Measurements from ENCODE around the gene MYLK.
A peak's percentile ranks its signal among the peaks of the same experiment; 100 is the strongest.
"Not testable (repeated sequence)": the region's sequence is repeated elsewhere in the genome, so short reads cannot be mapped to it uniquely, and the experiment has no call there.

The MYLK gene

DNA sequence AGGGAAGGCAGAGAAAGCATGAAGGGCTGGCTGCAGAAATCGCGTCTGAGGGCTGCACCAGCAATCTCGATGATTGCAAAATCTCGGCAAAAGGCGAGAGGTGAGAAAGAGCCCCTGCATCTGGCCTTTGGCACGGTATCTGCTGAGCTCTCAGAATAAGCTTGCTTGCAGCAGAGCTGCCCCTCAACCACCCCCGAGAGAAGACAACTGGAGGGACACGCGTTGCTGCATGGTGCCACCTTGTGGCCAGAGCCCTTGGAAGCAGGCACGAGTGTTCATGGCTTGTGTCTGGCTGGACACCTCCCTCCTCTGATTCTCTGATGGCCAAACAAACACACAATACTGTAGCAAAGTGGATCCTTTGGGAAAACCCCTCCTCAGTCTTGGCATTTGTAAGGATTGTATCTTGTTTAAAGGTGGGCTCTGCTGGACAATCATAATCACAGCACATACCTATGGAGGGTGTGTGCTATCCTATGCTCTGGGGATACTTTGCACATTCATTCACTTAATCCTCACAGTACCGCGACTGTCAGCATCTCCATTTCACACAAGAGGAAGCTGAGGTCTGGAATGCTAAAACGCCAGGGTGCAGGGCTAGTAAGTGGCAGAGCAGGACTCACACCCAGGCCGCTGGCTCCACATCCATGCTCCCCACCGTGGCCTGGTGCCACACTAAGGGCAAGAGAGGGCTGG, 164.9 kb downstream of the MYLK start:
- peak; percentile 90 for DNase-seq (ENCODE audit: low read depth)
- H3K4me1 ChIP-seq (ENCODE audit: control insufficient read depth, insufficient read depth, low read length) = peaks cover 46% of the 10 kb centered on the region
- not testable (repeated sequence) for H3K9me3 ChIP-seq (ENCODE audit: control insufficient read depth, low read length); H3K27me3 ChIP-seq (replicated peaks; ENCODE audit: control insufficient read depth, insufficient read depth, low read length); H3K36me3 ChIP-seq (ENCODE audit: control insufficient read depth, insufficient read depth, low read length, severe bottlenecking); H3K4me3 ChIP-seq (ENCODE audit: low read length)
- H3K9ac ChIP-seq (ENCODE audit: low read length) = peak overlapping the region; percentile 85

DNA sequence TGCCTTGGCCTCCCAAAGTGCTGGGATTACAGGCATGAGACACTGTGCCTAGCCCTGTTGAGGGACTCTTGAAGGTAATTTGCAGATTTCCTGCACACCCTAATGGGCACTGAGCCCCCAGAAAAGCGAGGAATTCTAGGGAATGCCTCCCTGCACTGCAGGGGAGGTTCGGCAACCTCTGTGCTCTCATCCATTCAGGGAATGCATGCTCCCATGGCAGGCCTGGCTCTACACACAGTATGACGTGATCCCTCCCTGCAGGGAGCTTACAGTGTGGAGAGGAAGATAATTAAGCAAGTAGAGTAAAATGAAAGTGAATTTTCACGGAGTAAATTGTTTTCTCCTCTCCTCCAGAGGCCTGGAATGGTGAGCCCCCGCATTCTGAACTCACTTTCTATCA, 166.0 kb downstream of the MYLK start:
- Histone ChIP-seq H3K4me3 (ENCODE audit: low read length) (no peak overlapping the region), H3K36me3 (ENCODE audit: control insufficient read depth, insufficient read depth, low read length, severe bottlenecking) (peaks cover 15% of the 10 kb centered on the region), H3K9ac (ENCODE audit: low read length) (peak overlapping the region; percentile 70), H3K27me3 (replicated peaks; ENCODE audit: control insufficient read depth, insufficient read depth, low read length) (no peaks in the 10 kb centered on the region), H3K4me1 (ENCODE audit: control insufficient read depth, insufficient read depth, low read length) (peaks cover 48% of the 10 kb centered on the region), H3K9me3 (ENCODE audit: control insufficient read depth, low read length) (no peaks in the 10 kb centered on the region)
- DNase-seq (ENCODE audit: low read depth) = no peak

DNA sequence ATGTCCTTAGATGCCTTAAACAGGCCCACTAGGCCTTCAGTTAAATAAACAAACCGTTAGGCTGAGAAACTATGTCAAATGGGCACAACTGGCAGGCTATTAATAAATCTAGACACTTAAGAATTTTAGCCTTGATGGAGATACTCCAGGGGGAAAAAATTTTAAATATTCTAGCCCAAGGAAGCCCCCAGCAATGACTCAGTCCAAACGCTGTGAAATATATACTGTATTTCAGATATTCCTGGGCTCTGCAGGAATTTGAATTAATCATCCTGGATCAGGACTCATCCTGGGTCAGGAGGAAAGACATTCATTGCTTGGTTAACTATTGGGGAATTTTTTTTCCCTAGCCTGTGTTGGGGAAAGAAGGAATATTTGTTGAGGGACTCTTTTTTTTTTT, 166.7 kb downstream of the MYLK start:
- peak overlapping the region; percentile 70 for H3K9ac ChIP-seq (ENCODE audit: low read length)
- peaks cover 50% of the 10 kb centered on the region for H3K4me1 ChIP-seq (ENCODE audit: control insufficient read depth, insufficient read depth, low read length)
- H3K9me3 ChIP-seq (ENCODE audit: control insufficient read depth, low read length); H3K27me3 ChIP-seq (replicated peaks; ENCODE audit: control insufficient read depth, insufficient read depth, low read length); DNase-seq (ENCODE audit: low read depth); H3K4me3 ChIP-seq (ENCODE audit: low read length): not testable (repeated sequence)
- H3K36me3 ChIP-seq (ENCODE audit: control insufficient read depth, insufficient read depth, low read length, severe bottlenecking) = peaks cover 17% of the 10 kb centered on the region

DNA sequence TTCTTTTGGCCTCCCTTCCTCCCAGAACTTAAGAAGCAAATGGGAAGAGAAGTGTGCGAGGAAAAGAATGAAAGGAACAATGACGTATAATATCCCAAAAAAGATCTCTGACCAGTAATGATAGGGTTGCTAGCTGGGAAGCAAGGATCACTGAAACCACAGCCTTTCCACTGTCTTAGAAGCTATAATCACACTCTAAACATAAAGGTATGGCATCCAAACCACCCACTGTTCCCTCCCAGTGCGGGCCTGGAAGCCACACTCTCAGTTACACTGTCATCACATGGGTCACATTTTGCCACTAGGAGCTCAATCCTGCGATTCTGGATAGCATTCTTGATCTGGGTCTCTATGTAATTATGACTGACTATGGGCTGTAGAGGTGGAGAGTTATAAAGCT, 167.7 kb downstream of the MYLK start:
- Histone ChIP-seq H3K4me1 (ENCODE audit: control insufficient read depth, insufficient read depth, low read length) (peaks cover 61% of the 10 kb centered on the region), H3K9me3 (ENCODE audit: control insufficient read depth, low read length) (no peaks in the 10 kb centered on the region), H3K27me3 (replicated peaks; ENCODE audit: control insufficient read depth, insufficient read depth, low read length) (no peaks in the 10 kb centered on the region), H3K36me3 (ENCODE audit: control insufficient read depth, insufficient read depth, low read length, severe bottlenecking) (peaks cover 17% of the 10 kb centered on the region), H3K9ac (ENCODE audit: low read length) (no peak overlapping the region), H3K4me3 (ENCODE audit: low read length) (no peak overlapping the region)
- no peak for DNase-seq (ENCODE audit: low read depth)

DNA sequence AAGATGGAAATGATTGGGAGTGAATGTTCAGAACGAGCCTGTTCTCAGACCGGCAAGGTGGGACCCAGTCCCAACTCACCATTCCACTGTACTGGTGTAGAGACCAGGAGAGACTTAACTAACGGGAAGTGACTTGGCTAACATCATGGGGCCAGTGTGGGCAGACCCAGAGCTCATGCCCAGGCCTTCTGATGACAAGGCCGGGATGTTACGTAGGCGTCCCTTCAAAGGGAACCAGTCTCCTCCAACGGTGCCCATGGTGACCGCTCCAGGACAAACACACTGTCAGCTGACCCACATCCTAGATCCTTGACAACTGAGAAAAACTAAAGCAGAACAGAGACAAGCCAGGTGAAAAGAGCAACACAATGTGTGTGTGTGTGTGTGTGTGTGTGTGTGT, 170.9 kb downstream of the MYLK start:
- Histone ChIP-seq H3K9ac (ENCODE audit: low read length) (peak overlapping the region; percentile 86), H3K9me3 (ENCODE audit: control insufficient read depth, low read length) (no peaks in the 10 kb centered on the region), H3K36me3 (ENCODE audit: control insufficient read depth, insufficient read depth, low read length, severe bottlenecking) (peaks cover 26% of the 10 kb centered on the region), H3K27me3 (replicated peaks; ENCODE audit: control insufficient read depth, insufficient read depth, low read length) (no peaks in the 10 kb centered on the region), H3K4me3 (ENCODE audit: low read length) (no peak overlapping the region), H3K4me1 (ENCODE audit: control insufficient read depth, insufficient read depth, low read length) (peaks cover 41% of the 10 kb centered on the region)
- DNase-seq (ENCODE audit: low read depth) = no peak

DNA sequence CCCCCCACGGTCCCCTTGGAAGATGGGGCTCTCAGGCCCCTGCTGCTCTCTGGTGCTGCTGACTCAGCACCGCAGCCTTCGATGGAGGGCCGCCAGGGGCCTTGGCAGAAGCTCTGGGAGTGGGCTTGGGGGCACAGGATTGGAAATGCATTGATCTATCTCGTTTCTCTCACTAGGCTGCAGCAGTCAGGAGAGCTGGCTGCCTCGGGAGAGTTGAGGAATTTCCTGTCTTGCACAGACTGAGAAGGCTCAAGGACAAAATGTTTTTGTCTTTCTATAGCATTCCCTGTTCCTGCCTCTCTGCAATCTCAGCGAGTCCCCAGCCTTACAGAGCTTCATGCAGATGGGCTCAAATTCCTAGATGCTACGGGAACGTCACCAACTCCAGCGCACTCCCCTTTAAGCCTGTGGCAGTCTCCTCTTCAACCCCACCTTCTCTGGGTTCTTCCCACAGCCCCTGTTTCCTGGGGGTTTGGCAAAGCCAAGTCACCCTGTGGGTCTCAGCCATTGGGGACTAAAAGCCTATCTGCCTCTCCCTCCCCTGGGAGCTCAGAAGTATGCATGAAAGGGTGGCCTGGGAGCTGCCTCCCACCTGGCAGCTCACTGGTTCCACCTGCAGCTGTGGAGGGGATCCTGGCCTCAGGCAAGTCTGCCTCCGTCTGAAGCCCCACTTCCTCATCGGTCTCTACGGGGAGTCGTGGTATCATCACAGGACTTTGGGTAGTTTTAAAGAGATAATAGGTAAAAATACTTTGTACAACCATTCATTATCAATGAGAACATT, 171.9 kb downstream of the MYLK start:
- peaks cover 34% of the 10 kb centered on the region for H3K36me3 ChIP-seq (ENCODE audit: control insufficient read depth, insufficient read depth, low read length, severe bottlenecking)
- H3K4me3 ChIP-seq (ENCODE audit: low read length) = peak overlapping the region; percentile 54
- DNase-seq (ENCODE audit: low read depth) = peak; percentile 46
- peak overlapping the region; percentile 86 for H3K9ac ChIP-seq (ENCODE audit: low read length)
- no peaks in the 10 kb centered on the region for H3K9me3 ChIP-seq (ENCODE audit: control insufficient read depth, low read length)
- H3K27me3 ChIP-seq (replicated peaks; ENCODE audit: control insufficient read depth, insufficient read depth, low read length) = no peaks in the 10 kb centered on the region
- peaks cover 32% of the 10 kb centered on the region for H3K4me1 ChIP-seq (ENCODE audit: control insufficient read depth, insufficient read depth, low read length)

DNA sequence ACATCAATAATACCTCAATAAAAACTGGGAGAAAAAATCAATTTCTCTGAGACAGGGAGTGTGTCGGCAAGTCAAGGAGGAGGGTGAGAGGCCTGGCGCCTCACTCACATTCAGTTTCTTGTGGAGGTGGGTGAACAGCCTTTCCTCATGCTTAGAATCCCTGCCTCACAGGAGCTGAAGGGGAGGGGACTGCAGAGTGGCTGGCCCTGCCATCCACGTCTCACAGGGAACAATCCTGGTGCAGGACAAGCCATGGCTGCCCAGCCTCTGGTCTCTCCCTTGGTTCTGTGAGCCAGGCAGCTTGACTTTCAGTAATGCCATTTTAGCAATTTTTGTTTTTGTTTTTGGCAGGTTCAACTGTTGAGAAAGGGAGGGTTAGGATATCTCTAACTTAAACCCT, 172.8 kb downstream of the MYLK start:
- peak overlapping the region; percentile 86 for H3K9ac ChIP-seq (ENCODE audit: low read length)
- H3K4me3 ChIP-seq (ENCODE audit: low read length) = peak overlapping the region; percentile 54
- H3K9me3 ChIP-seq (ENCODE audit: control insufficient read depth, low read length) = no peaks in the 10 kb centered on the region
- peaks cover 28% of the 10 kb centered on the region for H3K4me1 ChIP-seq (ENCODE audit: control insufficient read depth, insufficient read depth, low read length)
- no peaks in the 10 kb centered on the region for H3K27me3 ChIP-seq (replicated peaks; ENCODE audit: control insufficient read depth, insufficient read depth, low read length)
- H3K36me3 ChIP-seq (ENCODE audit: control insufficient read depth, insufficient read depth, low read length, severe bottlenecking) = peaks cover 37% of the 10 kb centered on the region
- DNase-seq (ENCODE audit: low read depth) = no peak

DNA sequence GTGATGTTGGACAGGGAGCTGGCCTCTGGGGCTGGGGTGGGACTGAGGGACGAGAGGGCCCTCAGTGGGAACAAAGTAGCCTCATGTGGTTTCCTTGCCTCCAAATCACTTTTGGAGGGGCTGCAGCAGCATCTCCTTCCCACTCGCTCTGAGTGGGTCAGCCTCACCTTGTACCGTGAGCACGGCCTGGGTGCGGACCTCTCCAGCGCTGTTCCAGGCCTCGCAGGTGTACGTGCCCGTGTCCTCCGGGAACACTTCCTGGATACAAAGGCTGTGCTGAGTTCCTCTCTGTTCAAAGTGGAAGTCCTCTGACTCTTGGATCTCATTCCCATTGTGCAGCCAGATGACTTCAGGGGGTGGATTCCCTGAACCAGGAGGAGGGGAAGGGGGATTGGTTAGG, 175.6 kb downstream of the MYLK start:
- DNase-seq (ENCODE audit: low read depth) = no peak
- peaks cover 32% of the 10 kb centered on the region for H3K36me3 ChIP-seq (ENCODE audit: control insufficient read depth, insufficient read depth, low read length, severe bottlenecking)
- H3K4me1 ChIP-seq (ENCODE audit: control insufficient read depth, insufficient read depth, low read length) = peaks cover 46% of the 10 kb centered on the region
- no peaks in the 10 kb centered on the region for H3K27me3 ChIP-seq (replicated peaks; ENCODE audit: control insufficient read depth, insufficient read depth, low read length)
- H3K9me3 ChIP-seq (ENCODE audit: control insufficient read depth, low read length) = no peaks in the 10 kb centered on the region
- no peak overlapping the region for H3K9ac ChIP-seq (ENCODE audit: low read length)
- H3K4me3 ChIP-seq (ENCODE audit: low read length) = no peak overlapping the region

DNA sequence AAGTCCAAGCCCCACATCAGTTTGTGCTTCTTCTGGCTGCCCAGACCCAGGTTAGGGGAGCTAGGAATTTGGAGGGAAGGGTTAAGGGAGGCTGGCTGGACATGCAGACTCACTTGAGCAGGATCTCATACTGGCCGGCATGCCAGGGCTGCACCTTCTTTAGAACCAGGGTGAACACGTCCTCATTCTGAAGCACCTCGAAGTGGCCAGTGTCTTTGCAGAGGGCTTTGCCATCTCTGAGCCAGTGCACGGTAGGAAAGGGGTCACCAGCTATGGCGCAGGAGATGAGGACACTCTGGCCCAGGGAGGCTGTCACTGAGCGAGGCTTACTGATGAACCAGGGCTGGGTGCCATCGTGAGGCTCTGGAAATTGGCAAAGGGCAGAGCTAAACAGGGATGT, 176.5 kb downstream of the MYLK start:
- not testable (repeated sequence) for DNase-seq (ENCODE audit: low read depth); H3K9me3 ChIP-seq (ENCODE audit: control insufficient read depth, low read length); H3K4me3 ChIP-seq (ENCODE audit: low read length); H3K9ac ChIP-seq (ENCODE audit: low read length); H3K27me3 ChIP-seq (replicated peaks; ENCODE audit: control insufficient read depth, insufficient read depth, low read length)
- Histone ChIP-seq H3K4me1 (ENCODE audit: control insufficient read depth, insufficient read depth, low read length) (peaks cover 44% of the 10 kb centered on the region), H3K36me3 (ENCODE audit: control insufficient read depth, insufficient read depth, low read length, severe bottlenecking) (peaks cover 30% of the 10 kb centered on the region)

DNA sequence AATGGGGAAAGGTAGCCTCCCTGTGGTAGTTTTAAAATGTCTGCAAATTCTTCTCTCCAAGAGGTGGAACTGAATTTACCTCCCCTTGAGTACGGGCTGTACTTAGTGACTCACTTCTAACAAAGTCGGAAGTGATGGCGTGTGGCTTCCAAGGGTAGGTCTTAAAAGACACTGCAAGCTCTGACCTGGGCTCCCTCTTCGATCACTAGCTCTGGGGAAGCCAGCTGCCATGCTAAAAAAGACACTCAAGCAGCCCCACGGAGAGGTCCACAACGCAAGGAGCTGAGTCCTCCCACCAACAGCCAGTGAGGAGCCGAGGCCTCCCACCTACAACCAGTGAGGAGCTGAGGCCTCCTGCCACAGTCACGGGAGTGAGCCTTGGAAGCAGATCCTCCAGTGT, 177.3 kb downstream of the MYLK start:
- H3K27me3 ChIP-seq (replicated peaks; ENCODE audit: control insufficient read depth, insufficient read depth, low read length) = no peaks in the 10 kb centered on the region

DNA sequence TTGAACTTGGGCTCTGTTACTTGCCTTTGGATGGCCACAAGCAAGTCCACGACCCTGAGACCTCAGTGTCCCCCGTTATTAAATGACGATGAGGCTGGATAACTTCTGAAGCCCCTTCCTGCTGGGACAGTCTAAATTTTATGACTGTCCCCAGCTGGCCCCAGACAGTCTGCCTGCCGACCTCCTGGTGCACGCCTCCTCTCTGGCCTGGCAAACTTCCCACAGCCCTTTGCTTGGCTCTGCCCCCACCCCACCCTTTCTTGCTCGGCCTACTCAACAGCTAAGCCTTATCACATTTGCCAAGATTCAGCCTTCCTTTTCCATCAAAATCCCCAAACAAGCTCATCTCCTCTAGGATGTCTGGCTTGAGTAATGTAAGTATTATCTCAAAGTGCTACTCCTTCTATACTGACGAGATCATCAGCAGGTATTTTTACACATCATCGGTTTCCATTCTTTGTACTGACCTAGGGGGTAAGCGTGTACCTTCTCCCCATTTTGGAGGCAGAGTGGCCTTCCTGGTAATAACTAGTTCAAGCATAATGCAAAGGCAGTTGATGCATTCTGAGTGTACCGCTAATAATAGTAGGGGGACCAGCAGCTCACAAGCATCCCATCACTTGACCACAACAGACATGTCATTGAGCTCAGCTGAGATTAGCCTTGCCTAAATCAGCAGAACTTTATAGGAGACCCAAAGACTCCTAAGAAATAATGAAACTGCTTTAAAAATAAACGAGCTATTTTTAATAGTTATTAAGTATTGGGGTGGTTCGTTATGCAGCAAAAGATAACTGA, 178.4 kb downstream of the MYLK start:
- DNase-seq (ENCODE audit: low read depth) = no peak
- Histone ChIP-seq H3K9ac (ENCODE audit: low read length) (peak overlapping the region; percentile 49), H3K4me1 (ENCODE audit: control insufficient read depth, insufficient read depth, low read length) (peaks cover 41% of the 10 kb centered on the region), H3K36me3 (ENCODE audit: control insufficient read depth, insufficient read depth, low read length, severe bottlenecking) (peaks cover 30% of the 10 kb centered on the region), H3K9me3 (ENCODE audit: control insufficient read depth, low read length) (no peaks in the 10 kb centered on the region), H3K27me3 (replicated peaks; ENCODE audit: control insufficient read depth, insufficient read depth, low read length) (no peaks in the 10 kb centered on the region), H3K4me3 (ENCODE audit: low read length) (no peak overlapping the region)

More for the DNA sequence above, 177.3 kb downstream of the MYLK start:
- DNase-seq (ENCODE audit: low read depth) = no peak
- no peak overlapping the region for H3K9ac ChIP-seq (ENCODE audit: low read length)
- H3K36me3 ChIP-seq (ENCODE audit: control insufficient read depth, insufficient read depth, low read length, severe bottlenecking) = peaks cover 30% of the 10 kb centered on the region
- no peak overlapping the region for H3K4me3 ChIP-seq (ENCODE audit: low read length)
- H3K9me3 ChIP-seq (ENCODE audit: control insufficient read depth, low read length) = no peaks in the 10 kb centered on the region
- H3K4me1 ChIP-seq (ENCODE audit: control insufficient read depth, insufficient read depth, low read length) = peaks cover 44% of the 10 kb centered on the region

Data from adipocyte (in vitro differentiated cells).